Keratinocyte (primary cell): Measurements from ENCODE around the gene SMG6. TPM values are rescaled to one million over a fixed set of nuclear protein-coding genes. Genes with fewer than 3 reads are reported as not detected.

ENCODE experiments used
- DNase-seq: peaks from one replicate; pipeline ENCODE4 v3.0.0-alpha.2; 2011; ENCODE audit warnings: low read depth, missing footprints, low spot score
- FAIRE-seq: peaks from 2 replicates; lab custom pipeline; 2011; peaks lifted over from hg19 to GRCh38; lab: Jason Lieb, UNC
- H2AFZ ChIP-seq: 2 replicates; pipeline ENCODE4 v1.6.0; 2012; ENCODE audit warnings: low read length, control low read depth, inconsistent platforms; ENCODE audit not compliant: control insufficient read depth
- H3K27ac ChIP-seq: 2 replicates; pipeline ENCODE4 v1.5.1; 2011; ENCODE audit warnings: low read length; ENCODE audit not compliant: control insufficient read depth, insufficient read depth
- H3K27me3 ChIP-seq: 3 replicates; pipeline ENCODE4 v1.6.0; 2011; ENCODE audit warnings: low read length; ENCODE audit not compliant: control insufficient read depth, insufficient read depth; ENCODE audit errors: extremely low read depth
- H3K36me3 ChIP-seq, 2 experiments: 2 replicates in 1 of 2; 3 replicates in 1 of 2; pipeline ENCODE4 v1.5.1; 2011; ENCODE audit warnings: low read length in 2 of 2, mild to moderate bottlenecking in 1 of 2; ENCODE audit not compliant: control insufficient read depth in 2 of 2, insufficient read depth in 2 of 2; ENCODE audit errors: extremely low read depth in 1 of 2
- H3K4me1 ChIP-seq: 3 replicates; pipeline ENCODE4 v1.5.1; 2011; ENCODE audit warnings: low read length; ENCODE audit not compliant: control insufficient read depth, insufficient read depth; ENCODE audit errors: extremely low read depth
- H3K4me2 ChIP-seq: 3 replicates; pipeline ENCODE4 v1.6.0; 2011; ENCODE audit warnings: low read depth, low read length; ENCODE audit not compliant: control insufficient read depth, insufficient read depth; ENCODE audit errors: extremely low read depth
- H3K4me3 ChIP-seq, 3 experiments: fragments of 200-600 bp in 1 of 3; sonication (generic) in 1 of 3; 2 replicates in 2 of 3; 3 replicates in 1 of 3; pipeline ENCODE4 v1.5.1; 2011 to 2016; ENCODE audit warnings: low read length in 3 of 3, mild to moderate bottlenecking in 3 of 3, control low read depth in 2 of 3, inconsistent platforms in 1 of 3, low read depth in 1 of 3, mixed read lengths in 1 of 3, mixed run types in 1 of 3, moderate library complexity in 1 of 3; ENCODE audit not compliant: control insufficient read depth in 2 of 3, insufficient read depth in 2 of 3; ENCODE audit errors: extremely low read depth in 1 of 3
- H3K79me2 ChIP-seq: 2 replicates; pipeline ENCODE4 v1.6.0; 2012; ENCODE audit warnings: low read length; ENCODE audit not compliant: control insufficient read depth, insufficient read depth
- H3K9ac ChIP-seq: 3 replicates; pipeline ENCODE4 v1.6.0; 2011; ENCODE audit warnings: low read length; ENCODE audit not compliant: control insufficient read depth, insufficient read depth; ENCODE audit errors: extremely low read depth
- H3K9me1 ChIP-seq: 3 replicates; pipeline ENCODE4 v1.6.0; 2011; ENCODE audit warnings: low read length; ENCODE audit not compliant: control insufficient read depth, insufficient read depth; ENCODE audit errors: extremely low read depth
- H3K9me3 ChIP-seq: 2 replicates; pipeline ENCODE4 v1.5.1; 2012; ENCODE audit warnings: low read depth, low read length; ENCODE audit not compliant: control insufficient read depth
- H4K20me1 ChIP-seq: 3 replicates; pipeline ENCODE4 v1.6.0; 2011; ENCODE audit warnings: low read length; ENCODE audit not compliant: control insufficient read depth, insufficient read depth; ENCODE audit errors: extremely low read depth
- EZH2 ChIP-seq: IDR thresholded peaks from one replicate; pipeline ENCODE4 v1.6.1; 2012; ENCODE audit warnings: inconsistent platforms, mild to moderate bottlenecking, low read length, moderate library complexity
- dilution Hi-C: fragments of 300-500 bp; cut with MboI; formaldehyde crosslinking; loops from one replicate; pipeline ENCODE4 v1.7.0; 2020; ENCODE audit warnings: low sequenced_read_pairs; ENCODE audit not compliant: extremely low pct_ligation_motif_present
- polyA plus RNA-seq, 5 experiments: library from polyadenylated mRNA; depleted of rRNA in 3 of 5; stranded (reverse) in 3 of 5; stranded (forward) in 1 of 5; unstranded in 1 of 5; fragments of >200 nt; gene quantifications; 1 replicate in 1 of 5; 2 replicates in 3 of 5; 3 replicates in 1 of 5; pipeline versions ENCODE4 v1.2.1 to v1.2.3, GENCODE V29; 2011 to 2012; ENCODE audit warnings: missing spikeins in 2 of 5, low read depth in 1 of 5, low replicate concordance in 1 of 5
- TF ChIP-seq, protein P1 (sequence below), 3 experiments: IDR thresholded peaks in 1 of 3; conservative IDR thresholded peaks in 1 of 3; optimal IDR thresholded peaks in 1 of 3; 2 replicates in 2 of 3; 3 replicates in 1 of 3; pipeline versions ENCODE3 to v1.5.1; 2011; ENCODE audit warnings: low read length in 3 of 3, mild to moderate bottlenecking in 3 of 3, moderate library complexity in 2 of 3, control low read depth in 1 of 3, inconsistent platforms in 1 of 3; ENCODE audit not compliant: insufficient read depth in 2 of 3; ENCODE audit errors: extremely low read depth in 1 of 3

Gene SMG6
- polyA plus RNA-seq, 1 donor (not counting 4 experiments of a cell fraction or from before 2014, with no cell fraction given) = 3.6 TPM

GRCh38 chr17:2251098-2251497, 52.5 kb downstream of the SMG6 start:
- Histone ChIP-seq H3K4me3 (no peak overlapping the region), H3K9ac (no peak overlapping the region), H3K27ac (no peak overlapping the region), H3K27me3 (no peaks in the 10 kb centered on the region), H3K36me3 (peaks cover 3% of the 10 kb centered on the region in 2 experiments), H3K9me3 (no peaks in the 10 kb centered on the region), H3K4me1 (no peaks in the 10 kb centered on the region), H2AFZ (no peak overlapping the region), H3K79me2 (no peaks in the 10 kb centered on the region), H3K9me1 (no peaks in the 10 kb centered on the region), H4K20me1 (no peaks in the 10 kb centered on the region), H3K4me2 (no peak overlapping the region)
- no peak for FAIRE-seq
- TF ChIP-seq, protein P1, sequence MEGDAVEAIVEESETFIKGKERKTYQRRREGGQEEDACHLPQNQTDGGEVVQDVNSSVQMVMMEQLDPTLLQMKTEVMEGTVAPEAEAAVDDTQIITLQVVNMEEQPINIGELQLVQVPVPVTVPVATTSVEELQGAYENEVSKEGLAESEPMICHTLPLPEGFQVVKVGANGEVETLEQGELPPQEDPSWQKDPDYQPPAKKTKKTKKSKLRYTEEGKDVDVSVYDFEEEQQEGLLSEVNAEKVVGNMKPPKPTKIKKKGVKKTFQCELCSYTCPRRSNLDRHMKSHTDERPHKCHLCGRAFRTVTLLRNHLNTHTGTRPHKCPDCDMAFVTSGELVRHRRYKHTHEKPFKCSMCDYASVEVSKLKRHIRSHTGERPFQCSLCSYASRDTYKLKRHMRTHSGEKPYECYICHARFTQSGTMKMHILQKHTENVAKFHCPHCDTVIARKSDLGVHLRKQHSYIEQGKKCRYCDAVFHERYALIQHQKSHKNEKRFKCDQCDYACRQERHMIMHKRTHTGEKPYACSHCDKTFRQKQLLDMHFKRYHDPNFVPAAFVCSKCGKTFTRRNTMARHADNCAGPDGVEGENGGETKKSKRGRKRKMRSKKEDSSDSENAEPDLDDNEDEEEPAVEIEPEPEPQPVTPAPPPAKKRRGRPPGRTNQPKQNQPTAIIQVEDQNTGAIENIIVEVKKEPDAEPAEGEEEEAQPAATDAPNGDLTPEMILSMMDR (optimal IDR thresholded peaks at IDR 0.05 in 1 of 3, IDR thresholded peaks at IDR 0.05 in 1 of 3, conservative IDR thresholded peaks at IDR 0.05 in 1 of 3; ENCODE audit: extremely low read depth in 1 of 3, insufficient read depth in 2 of 3, low read length in 3 of 3) = no peak
- no peak for TF ChIP-seq EZH2
- dilution Hi-C loops = no loop called here
- DNase-seq = no peak

GRCh38 chr17:2250140-2251095, 53.2 kb downstream of the SMG6 start:
- no peak overlapping the region for H3K4me2 ChIP-seq
- H3K9ac ChIP-seq = no peak overlapping the region
- H3K4me1 ChIP-seq = no peaks in the 10 kb centered on the region
- no peak for FAIRE-seq
- no peak overlapping the region for H3K27ac ChIP-seq
- H2AFZ ChIP-seq = no peak overlapping the region
- H3K4me3 ChIP-seq = no peak overlapping the region
- no peaks in the 10 kb centered on the region for H3K9me1 ChIP-seq
- no peaks in the 10 kb centered on the region for H4K20me1 ChIP-seq
- H3K27me3 ChIP-seq = no peaks in the 10 kb centered on the region
- dilution Hi-C loops = no loop called here
- no peak for DNase-seq
- TF ChIP-seq EZH2 = no peak
- TF ChIP-seq, protein P1 (optimal IDR thresholded peaks at IDR 0.05 in 1 of 3, IDR thresholded peaks at IDR 0.05 in 1 of 3, conservative IDR thresholded peaks at IDR 0.05 in 1 of 3; ENCODE audit: extremely low read depth in 1 of 3, insufficient read depth in 2 of 3, low read length in 3 of 3) = no peak
- H3K9me3 ChIP-seq = no peaks in the 10 kb centered on the region
- H3K36me3 ChIP-seq = peaks cover 2 to 3% of the 10 kb centered on the region in 2 experiments
- no peaks in the 10 kb centered on the region for H3K79me2 ChIP-seq
